ENCODE results near the gene AIPL1. TPM values are rescaled to one million over a fixed set of nuclear protein-coding genes. Genes with fewer than 3 reads are reported as not detected.

Gene AIPL1
- polyA plus RNA-seq, 3 donors: 0.19 TPM; not detected in 2

DNA sequence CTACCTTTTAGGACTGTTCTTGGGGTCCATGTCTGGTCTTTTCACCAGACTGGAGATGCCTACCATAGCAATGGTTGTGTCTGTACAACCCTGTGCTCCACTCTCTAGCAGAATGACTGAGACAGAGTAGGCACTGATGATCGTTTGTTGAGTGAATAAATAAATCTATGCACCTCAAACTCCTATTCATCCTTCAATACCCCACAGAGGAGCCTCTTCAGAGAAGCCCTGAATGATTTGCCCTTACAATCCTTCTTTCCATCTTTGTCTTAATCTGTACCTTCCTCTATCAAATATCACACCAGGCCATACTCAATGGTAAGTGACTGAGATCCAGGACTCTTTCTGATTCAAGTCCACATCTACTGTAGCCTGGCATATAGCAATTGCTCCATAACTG lies 32.6 kb upstream of the AIPL1 start:
- DNase-seq (ENCODE audit: low read depth in 3 of 3, low spot score in 2 of 3): no peak

DNA sequence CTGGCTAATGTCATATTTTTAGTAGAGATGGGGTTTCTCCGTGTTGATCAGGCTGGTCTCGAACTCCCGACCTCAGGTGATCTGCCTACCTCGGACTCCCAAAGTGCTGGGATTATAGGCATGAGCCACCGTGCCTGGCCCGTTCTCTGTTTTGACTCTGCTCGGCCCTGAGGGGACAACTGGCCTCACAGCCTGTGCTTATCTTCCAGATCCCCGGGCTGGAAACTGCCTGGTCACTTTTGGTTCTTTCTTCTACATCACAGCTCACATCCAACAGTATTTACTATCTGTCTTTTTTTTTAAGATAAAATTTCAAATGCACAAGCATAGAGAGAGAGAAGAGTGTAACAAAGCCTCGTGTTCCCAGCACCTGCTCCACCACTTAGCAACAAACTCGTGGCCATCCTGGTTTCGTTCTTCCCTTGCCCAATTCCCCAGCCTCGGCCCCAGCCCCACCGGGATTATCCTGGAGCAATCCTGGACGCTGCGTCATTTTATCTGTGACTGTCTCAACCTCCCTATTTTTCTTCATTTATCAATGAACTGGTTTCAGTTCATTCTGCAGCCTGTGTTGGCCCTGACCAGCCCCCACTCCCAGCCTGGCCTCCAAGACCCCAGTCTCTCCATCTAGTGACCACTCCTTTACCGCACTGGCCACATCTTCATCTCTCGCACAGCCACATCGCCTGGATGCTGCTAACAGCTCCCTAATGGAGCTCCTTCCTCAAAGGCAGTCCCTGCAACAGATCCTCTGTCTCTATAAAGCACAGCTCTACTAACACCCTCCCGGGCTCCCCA lies 30.5 kb upstream of the AIPL1 start:
- no peak for DNase-seq (ENCODE audit: low read depth in 3 of 3, low spot score in 2 of 3)

DNA sequence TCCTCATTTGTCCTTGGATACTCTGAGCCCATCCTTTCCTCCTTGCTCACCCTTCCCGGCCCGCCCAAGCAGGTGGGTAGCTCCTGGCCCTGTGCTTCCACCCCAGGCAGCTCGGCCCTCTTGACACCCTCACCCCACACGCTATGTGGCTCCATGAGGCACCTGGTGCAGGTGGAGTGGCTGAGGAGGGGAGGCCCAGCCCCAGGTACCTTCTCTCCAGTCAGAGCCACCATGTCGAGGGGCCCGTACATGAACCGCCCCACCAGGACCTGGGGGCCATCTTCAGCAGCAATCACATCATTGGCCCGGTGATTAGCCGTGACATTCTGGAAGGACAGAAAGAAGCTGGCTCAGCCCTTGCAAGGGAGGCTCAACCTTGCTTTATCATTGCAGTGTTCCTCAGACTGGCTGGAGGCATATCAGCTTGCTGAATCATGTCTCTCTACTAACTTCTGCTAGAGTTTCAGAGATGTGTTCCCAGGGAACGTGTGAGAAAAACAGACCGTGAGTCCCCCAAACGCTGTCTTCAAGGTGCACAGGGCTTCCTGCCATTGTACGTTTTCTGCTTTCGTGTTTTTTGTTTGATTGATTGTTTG lies 29.6 kb upstream of the AIPL1 start:
- DNase-seq (ENCODE audit: low read depth in 3 of 3, low spot score in 2 of 3): no peak

DNA sequence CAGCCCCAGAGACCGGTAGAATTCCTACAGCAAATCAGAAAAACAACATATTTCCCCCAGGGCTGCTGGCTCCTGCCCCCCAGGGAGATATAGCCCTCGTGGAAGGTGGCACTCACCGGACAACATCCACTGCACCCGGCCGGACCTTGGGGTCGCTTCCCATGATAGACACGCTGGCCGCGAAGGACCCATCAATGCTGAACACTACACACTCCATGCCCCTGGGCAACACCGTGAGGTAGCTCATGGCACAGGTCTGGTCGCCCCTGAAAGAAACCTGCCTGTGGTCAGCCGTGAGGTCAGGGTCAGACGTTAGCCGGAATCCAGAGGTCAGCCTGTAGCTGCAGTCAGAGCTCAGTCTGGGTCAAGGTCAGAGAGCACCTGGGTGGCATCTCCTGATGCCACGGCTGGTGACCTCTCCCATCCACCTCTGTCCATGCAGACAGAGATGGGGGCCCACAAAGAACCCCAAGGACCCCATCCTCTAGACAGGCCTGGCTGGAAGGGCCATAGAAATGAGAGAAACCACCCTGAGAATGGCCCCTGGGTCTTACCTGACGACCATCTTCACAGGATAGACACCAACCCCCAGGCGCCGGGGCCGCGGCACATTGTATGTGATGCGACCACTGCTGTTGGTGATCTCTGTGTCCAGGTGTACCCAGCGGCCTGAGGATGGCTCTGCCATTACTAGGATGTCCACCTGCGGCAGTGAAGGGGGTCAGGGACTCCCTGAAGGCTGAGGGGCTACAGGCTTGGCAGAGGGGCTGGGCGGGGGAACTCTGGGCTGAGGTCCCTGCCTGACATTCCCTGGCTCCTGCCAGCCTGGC lies 28.9 kb upstream of the AIPL1 start:
- no peak for DNase-seq (ENCODE audit: low read depth in 3 of 3, low spot score in 2 of 3)

DNA sequence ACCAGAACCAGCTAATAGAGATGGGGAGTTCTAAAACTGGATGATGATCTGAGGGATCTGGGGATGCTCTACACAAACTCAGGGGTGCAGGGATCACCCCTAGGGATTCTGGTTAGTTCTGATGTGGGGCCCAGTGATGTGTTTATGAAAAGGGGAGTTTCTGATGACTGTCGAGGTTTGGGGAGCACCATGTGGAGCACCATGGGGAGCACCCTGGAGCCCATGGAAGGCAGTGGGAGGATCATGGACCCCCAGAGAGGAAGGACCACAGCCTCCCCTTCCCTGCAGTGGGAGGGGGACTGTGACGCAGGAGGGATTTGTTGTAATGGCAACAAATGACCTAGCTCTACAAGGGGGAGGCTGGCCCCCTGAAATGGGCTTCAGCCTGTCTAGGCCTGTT lies 27.8 kb upstream of the AIPL1 start:
- no peak for DNase-seq (ENCODE audit: low read depth in 3 of 3, low spot score in 2 of 3)

DNA sequence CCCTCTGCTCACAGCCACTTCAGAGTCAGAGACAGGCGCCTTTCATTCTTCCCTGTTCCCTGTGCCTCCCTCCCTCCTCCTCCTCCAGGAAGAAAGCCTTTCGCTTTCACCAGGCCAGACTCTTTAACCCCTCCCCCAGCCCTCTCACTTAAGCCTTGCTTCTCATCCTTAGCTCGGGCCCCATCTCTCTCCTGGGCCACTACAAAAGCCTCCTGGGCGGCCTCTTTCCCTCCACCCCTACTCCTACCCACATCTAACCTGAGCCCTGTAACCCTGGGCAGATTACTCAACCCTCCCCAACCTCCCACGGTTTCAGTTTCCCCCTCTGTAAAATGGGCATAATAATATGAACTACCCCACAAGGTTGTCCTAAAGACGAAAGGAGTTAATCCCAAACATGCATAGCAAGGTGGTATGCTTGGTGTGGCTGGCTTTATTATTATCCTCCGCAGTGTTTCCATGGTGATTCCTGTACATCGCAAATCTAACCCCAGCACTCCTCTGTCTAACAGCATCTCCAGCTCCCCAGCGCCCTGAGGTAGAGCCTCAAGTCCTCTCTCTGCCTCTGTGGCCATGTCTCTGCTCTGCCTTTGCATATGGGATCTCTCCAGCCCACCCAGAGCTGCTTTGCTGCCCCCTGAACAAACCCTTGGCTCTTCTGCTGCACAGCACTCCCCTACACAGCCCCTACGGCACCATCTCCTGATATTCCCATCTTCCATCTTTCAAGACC lies 27.0 kb upstream of the AIPL1 start:
- no peak for DNase-seq (ENCODE audit: low read depth in 3 of 3, low spot score in 2 of 3)

DNA sequence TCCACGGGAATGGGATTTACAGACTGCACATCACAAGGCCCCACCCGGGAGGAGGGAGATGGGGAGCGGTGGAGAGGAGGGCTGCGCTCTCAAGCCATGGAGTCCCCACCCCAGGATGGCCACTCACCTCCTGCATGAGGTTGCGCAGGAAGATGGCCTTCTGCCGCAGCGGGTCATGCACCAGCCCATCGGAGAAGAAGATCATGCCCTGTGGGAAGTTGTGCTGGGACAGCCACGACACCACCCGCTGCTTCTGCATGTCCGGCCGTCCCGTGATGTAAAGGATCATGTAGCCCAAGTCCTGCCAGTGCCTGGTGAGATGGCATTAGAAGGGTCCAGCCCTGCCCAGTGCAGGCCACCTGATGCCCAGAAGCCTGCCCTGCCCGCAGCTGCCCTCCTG lies 26.3 kb upstream of the AIPL1 start:
- no peak for DNase-seq (ENCODE audit: low read depth in 3 of 3, low spot score in 2 of 3)

DNA sequence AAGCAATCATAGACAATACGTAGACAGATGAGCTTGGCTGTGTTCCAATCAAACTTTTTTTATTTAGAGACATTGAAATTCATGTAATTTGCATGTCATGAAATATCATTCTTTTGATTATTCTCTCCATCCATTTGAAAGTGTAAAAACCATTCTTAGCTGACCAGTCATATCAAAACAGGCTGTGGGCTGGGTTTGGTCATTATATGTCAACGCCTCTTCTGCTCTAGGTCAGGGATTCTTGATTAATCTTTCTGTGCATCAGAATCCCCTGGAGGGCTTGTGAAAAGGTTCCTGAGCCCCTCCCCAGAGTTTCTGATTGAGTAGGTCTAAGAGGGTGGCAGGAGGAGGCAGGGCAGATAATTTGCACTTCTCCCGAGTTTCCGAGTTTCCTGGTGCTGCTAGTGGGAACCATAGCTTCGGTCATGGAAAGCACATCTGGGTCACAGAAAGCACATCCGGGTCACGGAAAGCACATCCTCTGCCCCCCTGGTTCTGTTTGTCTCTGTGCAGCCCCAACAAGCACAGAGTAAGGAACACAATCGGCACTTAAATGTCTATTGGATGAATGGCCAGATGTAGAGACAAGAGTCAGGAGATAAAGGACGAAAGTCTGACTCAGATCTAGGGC lies 25.7 kb upstream of the AIPL1 start:
- no peak for DNase-seq (ENCODE audit: low read depth in 3 of 3, low spot score in 2 of 3)

DNA sequence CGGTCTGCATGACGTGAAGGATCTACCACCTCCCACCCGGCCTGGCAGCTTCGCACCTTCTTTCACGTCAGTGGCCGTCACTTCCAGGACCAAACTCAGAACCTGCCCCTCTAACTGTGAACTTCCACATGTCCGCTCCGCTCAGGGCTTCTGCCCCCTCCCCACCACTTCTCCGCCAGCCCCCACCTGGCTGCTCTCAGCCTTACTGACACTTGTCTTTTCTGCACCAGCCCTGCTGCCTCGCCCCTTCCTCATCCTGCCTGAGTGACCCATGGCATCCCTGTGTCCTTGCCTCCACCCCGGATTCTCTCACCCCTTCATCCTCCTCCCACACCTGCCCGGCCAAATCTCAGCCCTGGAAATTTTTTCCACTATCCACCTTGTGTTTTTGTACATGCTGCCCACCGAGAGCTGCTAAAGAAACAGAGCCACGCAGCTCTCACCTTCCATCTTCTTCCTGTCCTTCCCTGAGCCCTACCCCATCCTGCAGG lies 23.6 kb upstream of the AIPL1 start:
- no peak for DNase-seq (ENCODE audit: low read depth in 3 of 3, low spot score in 2 of 3)

DNA sequence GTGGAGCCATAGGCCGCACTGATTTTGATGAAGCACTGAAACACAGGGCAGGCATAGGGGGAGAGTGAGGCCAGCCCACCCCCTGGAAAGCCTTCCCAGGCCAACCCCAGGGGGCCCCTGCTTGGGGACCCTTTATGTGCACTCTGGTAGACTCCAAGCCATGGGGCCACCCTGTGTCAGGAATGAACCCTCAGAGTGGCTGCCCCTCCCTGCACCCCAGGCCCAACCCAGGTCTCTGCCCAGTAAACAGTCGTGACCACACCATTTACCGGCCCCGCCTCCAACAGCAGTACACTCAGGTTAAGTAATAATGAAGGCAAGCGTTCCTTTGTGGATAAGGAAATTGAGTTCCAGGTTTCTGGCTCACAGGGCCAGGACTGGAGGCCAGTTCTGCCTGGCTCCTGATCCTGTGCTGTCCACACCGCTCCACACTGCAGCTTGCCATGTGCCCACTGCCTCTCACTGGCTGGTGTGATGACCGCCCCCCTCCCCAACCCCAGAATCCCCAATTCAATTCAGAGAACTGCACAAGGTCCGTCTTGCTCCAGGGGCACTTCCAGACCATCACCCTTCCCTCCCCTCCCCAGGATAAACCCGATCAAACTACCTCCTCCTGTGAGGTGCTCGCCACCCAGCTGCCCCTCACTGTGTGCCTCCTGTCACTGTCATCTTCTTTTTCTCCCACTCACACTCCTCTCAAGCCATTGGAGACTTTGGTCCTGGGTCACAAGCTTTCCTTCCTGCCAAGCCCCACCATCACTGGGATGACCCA lies 23.0 kb upstream of the AIPL1 start:
- no peak for DNase-seq (ENCODE audit: low read depth in 3 of 3, low spot score in 2 of 3)

DNA sequence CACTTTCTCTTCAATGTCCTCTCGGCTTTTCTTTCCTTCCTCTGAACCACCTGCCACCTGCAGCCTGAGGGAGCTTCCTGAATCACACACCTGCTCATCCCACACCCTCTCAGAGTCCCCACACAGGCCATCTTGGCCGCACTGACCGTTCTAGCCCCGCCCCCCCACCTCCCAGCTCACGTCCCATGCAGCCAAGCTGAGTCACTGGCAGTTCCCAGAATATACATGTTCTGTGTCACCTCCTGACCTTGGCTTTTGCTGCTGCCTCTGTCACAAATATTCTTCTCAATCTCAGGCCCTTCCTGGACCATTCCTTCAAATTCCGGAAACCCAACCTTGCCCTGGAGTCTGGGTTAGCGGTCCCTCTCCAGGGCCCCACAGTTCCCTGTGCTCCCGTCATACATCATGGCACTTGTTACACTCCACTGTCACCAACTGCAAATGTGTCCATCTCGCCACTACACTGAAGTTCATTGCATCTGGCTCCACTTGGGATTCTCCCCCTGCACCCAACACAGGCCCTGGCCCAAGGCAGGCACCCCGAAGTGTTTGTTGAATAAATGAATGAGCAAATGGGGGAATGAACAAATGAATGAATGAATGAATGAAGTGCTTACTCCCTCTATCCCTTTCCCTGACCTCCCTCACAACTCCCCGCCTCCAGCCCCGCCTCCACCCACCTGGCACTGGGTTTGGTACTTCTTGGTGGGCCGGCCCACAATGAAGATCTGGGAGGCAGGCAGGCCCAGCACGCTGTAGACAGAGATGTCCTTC lies 22.2 kb upstream of the AIPL1 start:
- DNase-seq (ENCODE audit: low read depth in 3 of 3, low spot score in 2 of 3): no peak

DNA sequence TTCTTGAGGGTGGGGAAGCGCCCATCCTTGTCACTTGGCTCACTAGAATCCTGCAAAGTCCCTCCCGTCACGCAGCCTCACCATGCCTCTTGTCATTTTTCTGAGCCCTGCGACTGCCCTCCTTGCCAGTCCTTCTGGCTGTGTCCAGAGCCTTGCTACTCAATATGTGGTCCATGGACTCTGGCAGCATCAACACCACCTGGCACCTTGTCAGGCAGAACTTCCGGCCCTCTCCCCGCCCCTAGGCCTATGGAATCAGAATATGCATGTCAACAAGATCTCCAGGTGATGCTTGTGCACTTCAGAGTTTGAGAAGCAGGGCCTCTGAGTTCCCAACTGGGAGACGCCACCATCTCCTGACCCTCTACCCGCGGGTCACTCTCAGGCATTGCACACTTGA lies 21.4 kb upstream of the AIPL1 start:
- DNase-seq (ENCODE audit: low read depth in 3 of 3, low spot score in 2 of 3): no peak

DNA sequence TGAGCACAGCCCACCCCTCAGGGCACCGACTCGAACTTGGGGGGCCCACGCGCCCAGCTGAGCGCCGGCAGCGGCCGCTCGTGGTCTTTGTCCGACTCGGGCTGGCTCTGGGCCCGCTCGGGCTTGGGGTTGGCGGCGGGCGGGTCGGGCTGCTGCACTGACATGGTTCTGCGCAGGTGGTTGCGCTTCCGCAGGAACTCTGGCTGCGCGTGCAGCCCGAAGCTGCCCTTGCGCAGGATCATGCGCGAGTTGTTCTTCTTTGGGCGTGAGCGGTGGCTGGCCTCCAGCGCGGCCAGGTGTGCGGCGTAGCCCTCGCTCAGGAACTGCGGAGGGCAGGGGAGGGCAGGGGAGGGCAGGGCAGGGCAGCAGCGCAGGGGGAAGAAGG lies 20.4 kb upstream of the AIPL1 start:
- peak in 1 of 3 donors; percentile 33 for DNase-seq (ENCODE audit: low read depth in 3 of 3, low spot score in 2 of 3)

DNA sequence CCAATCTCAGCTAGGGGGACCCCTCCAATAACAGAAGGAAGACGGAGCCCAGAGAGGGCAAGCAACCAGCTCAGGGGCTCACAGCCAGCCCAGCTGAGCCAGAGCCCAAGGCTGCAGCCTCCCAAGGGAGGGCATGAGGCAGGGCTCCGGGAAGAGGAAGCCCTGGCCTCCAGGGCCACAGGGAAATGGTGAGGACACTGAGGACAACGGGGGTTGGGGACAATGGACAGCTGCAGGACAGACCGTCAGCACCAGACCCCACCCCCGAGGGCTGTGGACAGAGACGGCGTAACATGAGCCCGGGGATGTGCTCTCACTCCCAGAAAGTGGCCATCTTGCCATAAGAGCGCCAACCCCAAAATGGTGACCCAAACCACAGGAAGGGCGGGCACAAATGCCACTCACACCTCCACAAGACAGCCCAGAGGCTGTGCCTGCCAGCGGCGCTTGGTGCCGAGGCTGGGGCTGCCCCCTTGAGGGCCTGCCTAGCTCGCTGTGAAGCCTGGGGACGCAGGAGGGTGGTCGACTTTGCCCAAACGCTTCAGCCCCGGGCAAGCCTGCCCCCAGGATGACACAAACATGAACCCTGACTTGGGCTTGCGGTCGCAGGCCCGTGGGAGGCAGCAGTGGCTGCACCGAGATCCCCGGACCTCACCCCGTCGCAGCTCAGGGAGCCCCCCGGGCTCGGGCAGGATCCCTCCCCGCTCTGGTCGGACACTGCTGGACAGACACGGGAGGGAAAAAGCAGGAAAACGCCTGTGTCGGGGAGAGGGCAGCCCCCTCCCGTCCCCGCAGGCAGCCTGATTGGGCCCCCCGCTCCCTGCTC lies 19.8 kb upstream of the AIPL1 start:
- DNase-seq (ENCODE audit: low read depth in 3 of 3, low spot score in 2 of 3): no peak

DNA sequence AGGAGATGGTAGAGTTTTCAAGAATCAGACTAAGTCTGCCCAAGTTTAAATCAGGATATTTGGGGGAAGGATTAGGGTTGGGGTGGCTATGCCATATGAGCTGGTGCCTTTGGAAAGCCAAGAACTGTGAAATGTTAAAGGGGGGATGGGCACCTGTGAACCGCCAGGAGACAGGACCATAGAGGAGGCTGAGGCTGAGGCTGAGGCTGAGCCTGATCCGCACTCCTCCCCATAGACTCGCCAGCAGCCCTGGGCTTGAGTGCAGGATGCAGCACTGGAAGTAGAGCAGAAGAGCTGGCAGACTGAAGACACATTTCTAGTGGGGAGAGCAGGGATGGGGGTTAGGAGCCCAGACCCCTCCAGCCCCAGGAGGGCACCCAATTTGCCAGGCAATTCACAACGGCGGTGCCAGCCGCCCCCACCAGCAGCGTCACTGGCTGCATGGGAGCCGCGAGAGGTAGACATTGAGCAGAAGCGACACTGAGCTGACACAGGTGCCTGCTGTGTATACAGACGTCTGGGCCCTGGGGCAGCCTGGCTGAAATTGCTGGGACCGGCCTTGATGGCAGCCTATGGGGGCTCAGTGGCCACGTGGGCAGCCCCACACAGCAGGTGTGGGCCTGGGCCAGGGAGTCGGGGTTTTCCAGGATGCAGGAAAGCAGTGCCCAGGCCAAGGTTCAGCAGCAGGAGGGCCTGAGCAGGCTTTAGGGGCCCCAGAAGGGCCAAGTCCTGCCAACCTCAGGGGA lies 18.5 kb upstream of the AIPL1 start:
- DNase-seq (ENCODE audit: low read depth in 3 of 3, low spot score in 2 of 3): no peak

DNA sequence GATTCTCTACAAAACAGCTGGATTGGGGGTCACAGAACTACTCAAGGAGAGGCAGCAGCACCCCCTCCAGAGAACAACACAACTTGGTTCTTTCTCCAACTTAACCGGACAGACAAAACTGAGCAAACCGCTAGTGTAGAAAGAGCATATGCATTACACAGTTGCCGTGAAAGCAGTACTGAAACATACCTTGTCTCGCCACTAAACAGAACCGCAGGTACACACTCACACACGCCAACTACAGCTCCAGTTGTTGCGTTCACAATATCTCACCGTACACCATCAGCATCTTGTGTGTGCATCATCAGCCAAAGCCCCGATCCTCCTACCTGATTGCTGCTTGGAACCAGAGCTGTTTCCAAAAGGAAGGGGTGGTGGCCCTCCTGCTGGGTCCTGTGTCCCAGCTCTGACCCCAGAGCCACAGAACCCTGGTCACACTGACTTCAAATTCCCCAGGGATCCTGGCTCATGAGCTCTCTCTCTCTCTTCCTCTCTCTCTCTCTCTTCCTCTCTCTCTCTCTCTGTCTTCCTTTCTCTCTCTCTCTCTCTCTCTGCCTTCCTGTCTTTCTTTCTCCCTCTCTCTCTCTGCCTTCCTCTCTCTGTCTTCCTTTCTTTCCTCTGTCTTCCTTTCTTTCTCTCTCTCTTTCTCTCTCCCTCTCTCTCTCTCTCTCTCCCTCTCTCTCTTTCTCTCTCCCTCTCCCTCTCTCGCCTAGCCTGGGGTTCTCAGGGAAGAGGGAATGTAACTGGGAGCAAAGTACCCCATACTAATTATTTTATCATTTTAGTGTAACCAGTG lies 17.7 kb upstream of the AIPL1 start:
- no peak for DNase-seq (ENCODE audit: low read depth in 3 of 3, low spot score in 2 of 3)
